Measurements from ENCODE around the gene HJURP. TPM values are rescaled to one million over a fixed set of nuclear protein-coding genes. Genes with fewer than 3 reads are reported as not detected.

Gene HJURP
- total and polyA plus RNA-seq, 2 donors (not counting 1 experiment from before 2014, with no cell fraction given) = 5.8 to 6.2 TPM

GRCh38 chr2:233793465-233794127, 60.7 kb downstream of the HJURP start:
- no peaks in the 10 kb centered on the region for H4K20me1 ChIP-seq (ENCODE audit: control insufficient read depth, extremely low read depth, insufficient read depth, low read length)
- H3K9me3 ChIP-seq (ENCODE audit: control insufficient read depth, insufficient read depth, low read depth, low read length) = no peaks in the 10 kb centered on the region
- TF ChIP-seq CTCF (conservative IDR thresholded peaks at IDR 0.05 in 1 of 2, IDR thresholded peaks at IDR 0.05 in 1 of 2; ENCODE audit: low read depth in 1 of 2, low read length in 2 of 2) (no peak), EZH2 (IDR thresholded peaks at IDR 0.05; ENCODE audit: low read length, missing control alignments) (no peak)
- no peaks in the 10 kb centered on the region for H3K36me3 ChIP-seq (ENCODE audit: control insufficient read depth, insufficient read depth, low read length)
- H3K79me2 ChIP-seq (ENCODE audit: control insufficient read depth, insufficient read depth, low read length) = no peaks in the 10 kb centered on the region
- no peak overlapping the region for H3K27ac ChIP-seq (ENCODE audit: insufficient read depth, low read length)
- DNase-seq (ENCODE audit: low read depth in 2 of 2) = no peak
- no peak overlapping the region for H2AFZ ChIP-seq (ENCODE audit: low read length)
- no peak overlapping the region for H3K4me2 ChIP-seq (ENCODE audit: extremely low read depth, insufficient read depth, low read length)
- H3K27me3 ChIP-seq (ENCODE audit: control insufficient read depth, insufficient read depth, low read length) = no peaks in the 10 kb centered on the region
- H3K4me1 ChIP-seq (ENCODE audit: control insufficient read depth, extremely low read depth, insufficient read depth, low read length) = no peaks in the 10 kb centered on the region
- no peak overlapping the region for H3K9ac ChIP-seq (ENCODE audit: insufficient read depth, low read length)
- H3K4me3 ChIP-seq (replicated peaks in 1 of 4; ENCODE audit: control extremely low read depth in 1 of 4, insufficient read depth in 1 of 4, low read depth in 3 of 4, low read length in 4 of 4) = no peak overlapping the region

GRCh38 chr2:233792720-233793119, 61.6 kb downstream of the HJURP start:
- Histone ChIP-seq H3K4me1 (ENCODE audit: control insufficient read depth, extremely low read depth, insufficient read depth, low read length) (no peaks in the 10 kb centered on the region), H4K20me1 (ENCODE audit: control insufficient read depth, extremely low read depth, insufficient read depth, low read length) (no peaks in the 10 kb centered on the region), H3K36me3 (ENCODE audit: control insufficient read depth, insufficient read depth, low read length) (no peaks in the 10 kb centered on the region), H3K9ac (ENCODE audit: insufficient read depth, low read length) (no peak overlapping the region), H3K4me3 (replicated peaks in 1 of 4; ENCODE audit: control extremely low read depth in 1 of 4, insufficient read depth in 1 of 4, low read depth in 3 of 4, low read length in 4 of 4) (no peak overlapping the region), H3K4me2 (ENCODE audit: extremely low read depth, insufficient read depth, low read length) (no peak overlapping the region), H3K27me3 (ENCODE audit: control insufficient read depth, insufficient read depth, low read length) (no peaks in the 10 kb centered on the region), H3K79me2 (ENCODE audit: control insufficient read depth, insufficient read depth, low read length) (no peaks in the 10 kb centered on the region), H3K9me3 (ENCODE audit: control insufficient read depth, insufficient read depth, low read depth, low read length) (no peaks in the 10 kb centered on the region), H2AFZ (ENCODE audit: low read length) (no peak overlapping the region), H3K27ac (ENCODE audit: insufficient read depth, low read length) (no peak overlapping the region)
- TF ChIP-seq EZH2 (IDR thresholded peaks at IDR 0.05; ENCODE audit: low read length, missing control alignments) (no peak), CTCF (conservative IDR thresholded peaks at IDR 0.05 in 1 of 2, IDR thresholded peaks at IDR 0.05 in 1 of 2; ENCODE audit: low read depth in 1 of 2, low read length in 2 of 2) (no peak)
- DNase-seq (ENCODE audit: low read depth in 2 of 2) = no peak

- DNase-seq (ENCODE audit: low read depth in 2 of 2) = no peak
- no peaks in the 10 kb centered on the region for H3K36me3 ChIP-seq (ENCODE audit: control insufficient read depth, insufficient read depth, low read length)
- H3K4me1 ChIP-seq (ENCODE audit: control insufficient read depth, extremely low read depth, insufficient read depth, low read length) = no peaks in the 10 kb centered on the region
- H2AFZ ChIP-seq (ENCODE audit: low read length) = no peak overlapping the region
- no peak overlapping the region for H3K9ac ChIP-seq (ENCODE audit: insufficient read depth, low read length)
- no peaks in the 10 kb centered on the region for H3K79me2 ChIP-seq (ENCODE audit: control insufficient read depth, insufficient read depth, low read length)
- H3K27ac ChIP-seq (ENCODE audit: insufficient read depth, low read length) = no peak overlapping the region
- no peak overlapping the region for H3K4me2 ChIP-seq (ENCODE audit: extremely low read depth, insufficient read depth, low read length)
- TF ChIP-seq EZH2 (IDR thresholded peaks at IDR 0.05; ENCODE audit: low read length, missing control alignments) (no peak), CTCF (conservative IDR thresholded peaks at IDR 0.05 in 1 of 2, IDR thresholded peaks at IDR 0.05 in 1 of 2; ENCODE audit: low read depth in 1 of 2, low read length in 2 of 2) (no peak)
- no peaks in the 10 kb centered on the region for H3K27me3 ChIP-seq (ENCODE audit: control insufficient read depth, insufficient read depth, low read length)
- no peaks in the 10 kb centered on the region for H3K9me3 ChIP-seq (ENCODE audit: control insufficient read depth, insufficient read depth, low read depth, low read length)
- no peak overlapping the region for H3K4me3 ChIP-seq (replicated peaks in 1 of 4; ENCODE audit: control extremely low read depth in 1 of 4, insufficient read depth in 1 of 4, low read depth in 3 of 4, low read length in 4 of 4)
- H4K20me1 ChIP-seq (ENCODE audit: control insufficient read depth, extremely low read depth, insufficient read depth, low read length) = no peaks in the 10 kb centered on the region
Observed at GRCh38 chr2:233791883-233792329, 62.4 kb downstream of the HJURP start.
